Activated T-cell treated with anti-CD3 and anti-CD28 coated beads for 4 hours (primary cell): ENCODE results near the gene IFNLR1.
A peak's percentile ranks its signal among the peaks of the same experiment; 100 is the strongest.
"Not testable (repeated sequence)": the region's sequence is repeated elsewhere in the genome, so short reads cannot be mapped to it uniquely, and the experiment has no call there.

Experiments
- DNase-seq: peaks from one replicate; pipeline ENCODE4 v3.0.0-alpha.2; 2020

Gene IFNLR1

DNA sequence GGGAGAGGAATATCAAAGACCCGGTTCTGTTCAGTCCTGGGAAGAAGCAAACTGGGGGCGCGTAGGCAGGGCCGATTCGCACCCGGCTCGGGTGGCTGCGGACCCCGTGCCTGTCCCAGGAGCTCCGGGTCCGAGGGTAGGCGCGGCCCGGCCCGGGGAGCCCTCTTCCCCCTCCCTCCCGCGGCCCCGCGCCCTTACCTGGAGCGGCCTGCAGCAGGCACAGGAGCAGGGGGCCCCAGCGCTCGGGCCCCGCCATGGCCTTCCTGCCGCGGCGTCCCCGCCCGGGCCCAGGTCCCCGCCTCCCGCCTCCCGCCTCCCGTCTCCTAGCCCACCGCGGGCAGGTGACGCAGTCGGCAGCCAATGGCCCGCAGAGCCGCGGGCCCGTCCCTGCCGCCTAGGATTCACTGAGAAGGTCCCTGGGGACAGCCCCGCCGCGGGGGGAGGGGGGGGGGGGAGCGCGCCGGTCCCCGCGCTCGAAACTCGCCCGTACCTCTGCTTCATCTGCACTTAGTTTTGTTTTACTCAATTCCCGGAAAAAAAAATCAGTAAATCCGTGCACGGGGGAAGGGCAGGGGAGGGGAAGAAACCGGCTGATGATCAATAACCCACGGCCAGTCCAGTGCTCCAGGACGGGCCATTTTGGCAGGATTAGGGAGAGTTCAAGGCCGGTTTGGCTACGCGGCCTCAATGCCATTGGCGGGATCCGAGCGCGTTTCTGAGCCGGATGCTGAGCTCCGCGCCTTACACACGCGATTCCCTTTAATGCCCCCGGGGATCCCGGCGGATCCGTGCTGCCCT is at the start of gene IFNLR1:
TSS of gene IFNLR1 (minus strand) at position 297 of the 798 bp plus-strand sequence. CDS start at position 256, 41 bp downstream.
- peak; percentile 59 for DNase-seq

GRCh38 chr1:24235921-24236788 is 49.1 kb upstream of the IFNLR1 start:
- no peak for DNase-seq

DNA sequence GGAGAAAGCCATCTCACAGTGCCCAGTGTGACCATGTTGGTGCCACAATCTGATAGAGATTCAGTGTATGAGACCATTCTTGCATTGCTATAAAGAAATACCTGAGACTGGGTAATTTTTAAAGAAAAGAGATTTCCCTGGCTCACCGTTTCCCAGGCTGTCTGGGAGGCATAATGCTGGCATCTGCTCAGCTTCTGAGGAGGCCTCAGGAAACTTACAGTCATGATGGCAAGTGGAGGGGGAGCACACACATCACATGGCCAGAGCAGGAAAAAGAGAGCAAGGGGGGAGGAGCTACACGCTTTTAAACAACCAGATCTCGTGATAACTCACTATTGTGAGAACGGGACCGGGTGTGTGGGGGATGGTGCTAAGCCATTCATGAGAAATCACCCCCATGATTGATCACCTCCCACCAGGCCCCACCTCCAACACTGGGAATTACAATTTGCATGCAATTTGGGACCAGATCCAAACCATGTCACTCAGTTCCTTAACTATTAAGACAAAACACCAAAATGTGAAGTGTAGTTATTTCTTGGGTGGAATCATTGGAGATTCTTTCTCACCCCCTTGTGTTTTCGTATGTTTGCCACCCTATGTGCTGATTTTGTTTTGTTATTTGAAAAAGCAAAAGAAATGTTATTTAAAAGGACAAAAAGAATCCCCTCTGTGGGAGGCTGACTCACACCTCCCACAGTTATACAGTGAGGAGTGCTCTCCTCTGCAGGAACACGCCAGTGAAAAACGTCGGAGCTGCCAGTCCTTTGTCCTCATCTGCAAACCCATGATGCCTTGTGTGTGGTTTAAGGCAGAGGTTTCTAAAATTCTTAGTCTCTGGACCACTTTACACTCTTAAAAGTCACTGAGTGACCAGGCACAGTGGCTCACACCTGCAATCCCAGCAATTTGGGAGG is 46.9 kb upstream of the IFNLR1 start:
- DNase-seq = no peak

- no peak for DNase-seq
These were observed 44.6 kb upstream of the IFNLR1 start for GRCh38 chr1:24231701-24232100.

DNA sequence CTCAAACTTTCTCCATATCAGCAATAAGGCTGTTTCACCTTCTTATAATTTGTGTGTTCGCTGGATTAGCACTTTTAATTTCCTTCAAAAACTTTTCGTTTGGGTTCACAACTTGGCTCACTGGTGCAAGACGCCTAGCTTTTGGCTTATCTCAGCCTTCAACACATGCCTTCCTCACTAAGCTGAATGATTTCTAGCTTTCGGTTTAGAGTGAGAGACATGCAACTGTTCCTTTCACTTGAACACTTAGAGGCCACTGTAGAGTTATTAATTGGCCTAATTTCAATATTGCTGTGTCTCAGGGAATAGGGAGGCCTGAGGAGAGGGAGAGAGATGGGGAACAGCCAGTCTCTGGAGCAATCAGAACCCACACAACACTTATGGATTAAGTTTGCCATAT is 41.2 kb upstream of the IFNLR1 start:
- DNase-seq = no peak

- no peak for DNase-seq
These were observed 39.7 kb upstream of the IFNLR1 start for GRCh38 chr1:24226749-24227148.

GRCh38 chr1:24224761-24225160 is 37.7 kb upstream of the IFNLR1 start:
- no peak for DNase-seq

DNA sequence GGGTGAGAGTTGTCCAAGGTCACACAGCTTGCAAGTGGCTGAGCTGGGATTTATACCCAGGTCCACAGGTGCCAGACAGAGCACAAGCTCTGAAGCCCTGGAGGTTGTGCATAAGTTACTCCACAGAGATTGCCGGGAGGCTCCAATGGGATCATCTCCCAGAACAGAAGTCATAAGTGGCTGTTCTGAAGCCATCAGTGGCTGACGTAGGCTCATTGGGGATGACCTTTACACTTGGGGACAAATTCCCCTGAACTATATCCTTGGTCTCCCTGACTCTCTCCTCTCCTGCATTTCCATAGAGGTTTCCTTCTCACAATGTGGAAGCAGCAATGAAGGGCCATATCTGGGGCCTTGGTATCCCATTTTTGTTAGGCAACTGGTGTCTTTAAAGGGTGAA is 37.0 kb upstream of the IFNLR1 start:
- no peak for DNase-seq

DNA sequence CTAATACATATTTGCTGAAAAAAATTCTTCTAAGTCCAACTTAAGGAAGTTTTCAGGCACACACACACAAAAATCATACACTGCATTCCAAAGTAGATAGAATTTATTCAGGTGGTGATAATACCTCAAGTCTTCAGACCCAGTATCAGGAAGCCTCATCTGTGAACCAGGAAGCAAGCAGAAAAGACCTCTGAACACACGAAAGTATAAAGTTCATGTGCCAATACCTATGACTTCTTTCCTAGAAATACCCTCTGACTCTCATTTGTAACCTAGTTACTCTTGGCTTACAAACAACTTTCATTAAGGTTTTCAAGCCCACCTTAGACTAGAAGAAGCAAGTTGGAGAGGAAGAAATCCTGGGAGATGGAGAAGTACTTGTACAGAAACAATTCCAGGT is 35.7 kb upstream of the IFNLR1 start:
- no peak for DNase-seq

GRCh38 chr1:24222008-24222605 is 35.0 kb upstream of the IFNLR1 start:
- no peak for DNase-seq

DNA sequence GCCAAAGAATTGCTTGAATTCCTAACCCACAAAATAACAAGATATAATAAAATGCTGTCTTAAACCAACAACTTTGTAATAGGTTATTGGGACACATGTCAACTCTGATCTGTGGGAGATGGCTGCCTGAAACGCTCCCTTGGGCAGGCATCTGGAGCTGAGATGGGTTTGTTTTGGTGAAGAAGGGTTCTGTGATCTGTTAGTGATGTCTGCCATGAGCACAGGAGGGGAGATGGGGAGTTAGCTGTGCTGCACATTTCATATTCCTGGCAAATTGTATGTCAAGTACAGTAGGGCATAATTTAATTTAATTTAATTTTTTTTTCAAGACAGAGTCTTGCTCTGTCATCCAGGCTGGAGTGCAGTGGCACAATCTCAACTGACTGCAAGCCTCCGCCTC is 34.2 kb upstream of the IFNLR1 start:
- DNase-seq = no peak

GRCh38 chr1:24216276-24217074 is 29.4 kb upstream of the IFNLR1 start:
- DNase-seq = no peak

DNA sequence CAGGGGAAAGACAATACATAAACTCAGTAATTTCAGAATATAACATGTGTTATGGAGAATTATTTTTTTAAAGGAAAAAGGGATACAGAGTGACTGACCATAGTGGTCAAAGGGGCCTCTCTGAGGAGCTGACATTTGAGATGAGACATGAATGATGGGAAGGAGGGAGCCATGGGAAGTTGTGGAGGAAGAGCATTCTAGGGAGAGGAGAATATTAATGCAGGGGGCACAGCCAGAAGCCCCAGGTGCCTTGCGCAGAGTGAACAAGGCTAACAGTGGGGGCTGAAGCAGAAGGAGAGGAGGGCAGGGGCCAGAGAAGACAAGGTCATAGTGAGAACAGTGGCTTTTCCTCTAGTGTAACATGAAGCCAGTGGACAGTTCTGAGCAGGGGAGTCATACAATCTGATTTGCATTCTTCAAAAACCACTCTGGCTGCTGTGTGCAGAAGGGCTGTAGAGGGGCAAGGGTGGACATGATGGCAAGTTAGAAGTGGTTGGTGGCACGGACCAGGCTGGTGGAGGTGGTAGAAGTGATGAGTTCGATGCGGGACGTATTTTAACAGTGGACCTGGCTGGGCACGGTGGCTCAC is 28.2 kb upstream of the IFNLR1 start:
- no peak for DNase-seq

- DNase-seq = no peak
These were observed 25.3 kb upstream of the IFNLR1 start for GRCh38 chr1:24212376-24212775.

DNA sequence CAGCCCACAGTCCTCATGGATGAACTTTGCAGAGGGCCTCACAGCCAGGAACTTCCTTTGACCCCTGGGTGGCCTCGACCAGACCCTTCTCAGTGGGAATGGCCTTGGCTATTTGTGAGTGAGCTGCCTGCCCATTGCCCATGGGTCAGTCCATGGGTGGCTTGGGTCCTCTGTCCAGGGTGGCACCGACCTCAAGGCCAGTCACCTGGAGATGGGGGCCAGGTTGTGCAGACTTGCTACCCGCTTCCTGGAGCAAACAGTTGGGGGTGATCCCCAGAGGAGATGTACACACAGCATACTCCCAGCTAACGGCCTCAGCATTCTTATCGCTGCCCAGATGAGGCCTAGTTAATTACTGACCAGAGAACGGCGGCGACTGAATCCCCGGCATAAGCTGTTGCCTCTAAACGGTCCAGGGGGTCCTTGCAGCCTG is 23.1 kb upstream of the IFNLR1 start:
- no peak for DNase-seq

GRCh38 chr1:24209097-24209496 is 22.0 kb upstream of the IFNLR1 start:
- no peak for DNase-seq

DNA sequence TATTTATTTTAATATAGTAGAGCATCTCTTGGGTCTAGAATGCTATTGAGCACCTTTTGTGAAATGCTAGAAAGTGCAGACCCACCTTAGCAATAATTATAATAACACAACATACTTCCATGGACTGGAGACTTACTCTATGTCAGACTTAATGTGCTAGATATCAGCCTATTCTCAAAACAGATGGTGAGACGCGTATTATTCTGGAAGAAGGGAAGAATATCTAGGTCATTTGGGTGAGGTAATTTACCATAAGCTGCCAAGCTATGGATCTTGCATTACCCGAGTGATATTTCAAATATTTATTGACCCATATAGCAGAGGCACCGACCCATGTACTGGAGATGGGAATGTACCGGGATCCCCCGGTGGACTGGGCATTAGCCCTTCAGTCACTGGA is 20.6 kb upstream of the IFNLR1 start:
- DNase-seq = no peak

- DNase-seq = not testable (repeated sequence)
These were observed 20.3 kb upstream of the IFNLR1 start for GRCh38 chr1:24207395-24207687.

DNA sequence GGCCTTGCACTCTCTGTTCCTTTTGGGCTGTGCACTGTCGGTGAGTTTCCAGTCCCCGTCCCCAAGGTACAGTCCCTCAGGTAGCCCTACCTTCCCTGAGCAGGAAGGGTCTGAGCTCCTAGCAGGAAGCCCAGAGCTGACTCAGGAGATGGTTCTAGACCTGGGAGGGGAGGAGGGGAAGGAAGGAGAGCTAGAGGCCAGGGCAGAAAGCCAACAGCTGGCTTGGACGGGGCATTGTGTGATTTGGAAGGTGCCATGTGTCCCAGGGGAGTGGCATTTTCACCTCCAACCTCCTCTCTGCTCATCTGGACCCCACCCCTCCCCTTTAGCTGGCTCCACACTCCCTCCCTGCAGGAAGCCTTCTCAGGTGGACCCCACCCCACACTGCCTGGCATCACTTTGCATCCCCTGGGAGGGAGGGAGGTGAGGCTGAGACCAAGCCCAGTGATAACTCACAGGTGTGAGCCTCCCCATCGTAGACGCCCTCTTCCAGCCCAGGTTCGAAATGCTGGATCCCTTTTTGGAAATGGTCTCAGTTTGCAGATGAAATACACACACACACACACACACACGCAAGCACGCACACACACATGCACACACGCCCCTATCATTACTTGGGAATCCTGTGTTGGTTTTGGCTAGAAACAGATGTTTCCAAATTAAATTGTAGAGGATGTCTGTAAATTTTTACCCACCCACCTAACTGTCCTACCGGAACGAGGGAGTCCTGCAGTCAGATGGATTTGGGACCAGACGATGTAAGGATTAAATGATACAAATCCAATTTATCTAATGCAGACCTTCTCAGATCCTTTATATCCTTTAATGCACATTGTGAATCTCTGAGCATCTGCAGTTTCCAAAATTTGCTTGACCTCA is 19.7 kb upstream of the IFNLR1 start:
- DNase-seq = no peak

DNA sequence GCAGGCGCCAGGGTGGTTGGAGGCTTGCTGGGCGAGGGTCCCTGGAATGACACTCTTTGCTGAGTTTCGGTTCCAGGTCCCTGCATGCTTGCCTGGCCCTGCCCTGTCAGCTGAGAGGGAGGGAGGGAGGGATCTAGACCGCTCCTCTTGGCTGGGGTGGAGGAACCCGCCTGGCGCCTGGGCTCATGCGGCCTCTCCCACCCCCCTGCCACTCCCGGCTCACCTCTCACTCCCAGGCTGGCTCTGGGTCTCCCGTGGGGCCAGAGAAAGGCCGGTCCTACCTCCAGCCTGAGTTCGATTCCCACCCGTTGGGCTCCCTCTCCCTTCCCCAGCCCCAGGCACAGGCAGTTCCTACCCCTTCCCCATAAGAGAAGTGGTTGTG is 19.0 kb upstream of the IFNLR1 start:
- DNase-seq = no peak
